WTC11 (cell line): Measurements from ENCODE around the gene PRKCB. TPM values are rescaled to one million over a fixed set of nuclear protein-coding genes. Genes with fewer than 3 reads are reported as not detected.

ENCODE experiments used
- ATAC-seq: fragments of 200-7000 bp; cut with Tn5 transposase; 2 replicates; pipeline ENCODE4 v1.10.0; 2021; ENCODE audit warnings: mild to moderate bottlenecking, moderate library complexity
- CTCF ChIA-PET: fragments of 300-600 bp; sonication (Branson Sonifier 250); formaldehyde crosslinking; loops from one replicate; lab custom pipeline; 2021; ENCODE audit warnings: antibody characterized with exemption; lab: Charles Lee
- POLR2A ChIA-PET: fragments of 350-600 bp; sonication (Branson Sonifier 250); formaldehyde crosslinking; loops from one replicate; lab custom pipeline; 2021; ENCODE audit warnings: antibody characterized with exemption; lab: Charles Lee
- DNase-seq: peaks from one replicate; pipeline ENCODE4 v3.0.0; 2021; ENCODE audit warnings: low spot score
- H3K27ac Mint-ChIP-seq: 2 replicates; pipeline ENCODE4 v1.8.0; 2021; ENCODE audit warnings: mixed read lengths
- H3K27me3 Mint-ChIP-seq: 2 replicates; pipeline ENCODE4 v1.8.0; 2021; ENCODE audit warnings: low read depth, mild to moderate bottlenecking, moderate library complexity, mixed read lengths
- H3K36me3 Mint-ChIP-seq: 2 replicates; pipeline ENCODE4 v1.8.0; 2021; ENCODE audit warnings: mixed read lengths
- H3K4me1 Mint-ChIP-seq: 2 replicates; pipeline ENCODE4 v1.8.0; 2022; ENCODE audit warnings: mixed read lengths
- H3K4me3 Mint-ChIP-seq: 2 replicates; pipeline ENCODE4 v1.8.0; 2021; ENCODE audit warnings: mild to moderate bottlenecking, moderate library complexity, mixed read lengths
- H3K9me3 Mint-ChIP-seq: 2 replicates; pipeline ENCODE4 v1.8.0; 2021; ENCODE audit warnings: mixed read lengths
- CREB1 ChIP-seq: sonication (generic); formaldehyde crosslinking; IDR thresholded peaks from 2 replicates; pipeline ENCODE4 v1.8.0; 2023; ENCODE audit warnings: mild to moderate bottlenecking, missing genetic modification reagents
- ELF4 ChIP-seq: sonication (generic); formaldehyde crosslinking; IDR thresholded peaks from 2 replicates; pipeline ENCODE4 v1.8.1; 2022; ENCODE audit warnings: low read depth, mild to moderate bottlenecking, moderate library complexity, missing genetic modification reagents
- FOXJ3 ChIP-seq: sonication (generic); formaldehyde crosslinking; IDR thresholded peaks from 2 replicates; pipeline ENCODE4 v1.9.0; 2021; ENCODE audit warnings: missing genetic modification reagents, mild to moderate bottlenecking, borderline replicate concordance
- FOXP1 ChIP-seq: sonication (generic); formaldehyde crosslinking; IDR thresholded peaks from 2 replicates; pipeline ENCODE4 v1.8.0; 2022; ENCODE audit warnings: missing genetic modification reagents, mild to moderate bottlenecking, moderate library complexity, borderline replicate concordance
- GRHL2 ChIP-seq: fragments of 250-450 bp; sonication (Bioruptor Pico); IDR thresholded peaks from 2 replicates; pipeline ENCODE4 v1.8.0; 2022; ENCODE audit warnings: mild to moderate bottlenecking, moderate library complexity; ENCODE audit not compliant: insufficient replicate concordance, severe bottlenecking
- GTF2I ChIP-seq: fragments of 250-450 bp; sonication (Bioruptor Pico); conservative IDR thresholded peaks from 2 replicates; pipeline ENCODE4 v1.4.0; 2021; ENCODE audit warnings: mild to moderate bottlenecking
- JAZF1 ChIP-seq: fragments of 250-450 bp; sonication (Bioruptor Pico); IDR thresholded peaks from 2 replicates; pipeline ENCODE4 v1.9.0; 2021; ENCODE audit warnings: moderate library complexity, mild to moderate bottlenecking, inconsistent platforms
- JUN ChIP-seq: sonication (generic); formaldehyde crosslinking; IDR thresholded peaks from 2 replicates; pipeline ENCODE4 v1.8.0; 2023; ENCODE audit warnings: mild to moderate bottlenecking, missing genetic modification reagents
- NFYB ChIP-seq: sonication (generic); formaldehyde crosslinking; conservative IDR thresholded peaks from 2 replicates; pipeline ENCODE4 v1.8.0; 2022; ENCODE audit warnings: low read depth, missing genetic modification reagents
- NR2C2 ChIP-seq: sonication (generic); formaldehyde crosslinking; IDR thresholded peaks from 2 replicates; pipeline ENCODE4 v1.8.0; 2022; ENCODE audit warnings: mild to moderate bottlenecking, missing genetic modification reagents
- SP1 ChIP-seq: sonication (generic); formaldehyde crosslinking; conservative IDR thresholded peaks from 2 replicates; pipeline ENCODE4 v1.8.1; 2022; ENCODE audit warnings: missing genetic modification reagents
- ZNF121 ChIP-seq: sonication (generic); formaldehyde crosslinking; IDR thresholded peaks from 2 replicates; pipeline ENCODE4 v1.8.0; 2023; ENCODE audit warnings: missing genetic modification reagents
- total RNA-seq: library from RNA; stranded (reverse); gene quantifications from 3 replicates; pipeline ENCODE4 v1.2.3, GENCODE V29; 2021
- TF ChIP-seq, protein P1 (sequence below): sonication (generic); formaldehyde crosslinking; IDR thresholded peaks from 2 replicates; pipeline ENCODE4 v1.8.1; 2022; ENCODE audit warnings: low read depth, mild to moderate bottlenecking, moderate library complexity, missing genetic modification reagents, borderline replicate concordance
- TF ChIP-seq, protein P2 (sequence below): sonication (generic); formaldehyde crosslinking; IDR thresholded peaks from 2 replicates; pipeline ENCODE4 v1.8.1; 2022; ENCODE audit warnings: missing genetic modification reagents, borderline replicate concordance
- TF ChIP-seq, protein P3 (sequence below): sonication (generic); formaldehyde crosslinking; IDR thresholded peaks from 2 replicates; pipeline ENCODE4 v1.8.1; 2022; ENCODE audit warnings: mild to moderate bottlenecking, moderate library complexity, missing genetic modification reagents
- TF ChIP-seq, protein P4 (sequence below): sonication (generic); formaldehyde crosslinking; IDR thresholded peaks from 2 replicates; pipeline ENCODE4 v1.8.0; 2022; ENCODE audit warnings: mild to moderate bottlenecking, missing genetic modification reagents
- TF ChIP-seq, protein P5 (sequence below): fragments of 200-600 bp; IDR thresholded peaks from 2 replicates; pipeline ENCODE4 v1.8.0; 2022; ENCODE audit warnings: antibody characterized with exemption
- TF ChIP-seq, protein P6 (sequence below): sonication (generic); formaldehyde crosslinking; IDR thresholded peaks from 2 replicates; pipeline ENCODE4 v1.8.1; 2023; ENCODE audit warnings: mild to moderate bottlenecking, missing genetic modification reagents, moderate library complexity
- TF ChIP-seq, protein P7 (sequence below): sonication (generic); formaldehyde crosslinking; conservative IDR thresholded peaks from 2 replicates; pipeline ENCODE4 v1.8.1; 2023; ENCODE audit warnings: mild to moderate bottlenecking, low read depth, missing genetic modification reagents, moderate library complexity

PRKCB gene
- total RNA-seq, 1 experiment from 2014 or later = 6.9 TPM

DNA sequence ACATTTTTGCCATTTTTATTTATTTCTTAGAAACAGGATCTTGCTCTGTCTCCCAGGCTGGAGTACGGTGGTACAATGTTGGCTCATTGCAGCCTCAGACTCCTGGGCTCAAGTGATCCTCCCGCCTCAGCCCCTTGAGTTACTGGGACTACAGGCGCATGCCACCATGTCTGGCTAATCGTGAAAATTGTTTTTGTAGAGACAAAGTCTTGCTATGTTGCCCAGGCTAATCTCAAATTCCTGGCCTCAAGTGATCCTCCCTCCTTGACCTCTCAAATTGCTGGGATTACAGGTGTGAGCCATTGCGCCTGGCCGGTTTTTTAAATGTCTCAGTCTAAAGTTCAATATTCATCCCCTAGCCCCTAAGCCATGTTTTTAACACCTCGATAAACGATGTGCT lies 237.5 kb downstream of the PRKCB start:
- Mint-ChIP-seq H3K36me3 (no peaks in the 10 kb centered on the region), H3K27ac (no peak overlapping the region), H3K27me3 (peaks cover 3% of the 10 kb centered on the region; the same call in 1 of the 2 replicates), H3K4me1 (peaks cover 22% of the 10 kb centered on the region), H3K4me3 (no peak overlapping the region), H3K9me3 (no peaks in the 10 kb centered on the region)
- TF ChIP-seq GRHL2 (CRISPR knock-in tag) (no peak), SP1 (CRISPR knock-in tag) (no peak), JUN (CRISPR knock-in tag) (no peak), ZNF121 (no peak), JAZF1 (CRISPR knock-in tag) (no peak), NR2C2 (CRISPR knock-in tag) (no peak), NFYB (CRISPR knock-in tag) (no peak), FOXJ3 (CRISPR knock-in tag) (no peak), GTF2I (CRISPR knock-in tag) (no peak), FOXP1 (CRISPR knock-in tag) (no peak), CREB1 (CRISPR knock-in tag) (no peak), ELF4 (no peak)
- TF ChIP-seq, protein P1, sequence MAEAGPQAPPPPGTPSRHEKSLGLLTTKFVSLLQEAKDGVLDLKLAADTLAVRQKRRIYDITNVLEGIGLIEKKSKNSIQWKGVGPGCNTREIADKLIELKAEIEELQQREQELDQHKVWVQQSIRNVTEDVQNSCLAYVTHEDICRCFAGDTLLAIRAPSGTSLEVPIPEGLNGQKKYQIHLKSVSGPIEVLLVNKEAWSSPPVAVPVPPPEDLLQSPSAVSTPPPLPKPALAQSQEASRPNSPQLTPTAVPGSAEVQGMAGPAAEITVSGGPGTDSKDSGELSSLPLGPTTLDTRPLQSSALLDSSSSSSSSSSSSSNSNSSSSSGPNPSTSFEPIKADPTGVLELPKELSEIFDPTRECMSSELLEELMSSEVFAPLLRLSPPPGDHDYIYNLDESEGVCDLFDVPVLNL (CRISPR knock-in tag) = no peak
- TF ChIP-seq, protein P2, sequence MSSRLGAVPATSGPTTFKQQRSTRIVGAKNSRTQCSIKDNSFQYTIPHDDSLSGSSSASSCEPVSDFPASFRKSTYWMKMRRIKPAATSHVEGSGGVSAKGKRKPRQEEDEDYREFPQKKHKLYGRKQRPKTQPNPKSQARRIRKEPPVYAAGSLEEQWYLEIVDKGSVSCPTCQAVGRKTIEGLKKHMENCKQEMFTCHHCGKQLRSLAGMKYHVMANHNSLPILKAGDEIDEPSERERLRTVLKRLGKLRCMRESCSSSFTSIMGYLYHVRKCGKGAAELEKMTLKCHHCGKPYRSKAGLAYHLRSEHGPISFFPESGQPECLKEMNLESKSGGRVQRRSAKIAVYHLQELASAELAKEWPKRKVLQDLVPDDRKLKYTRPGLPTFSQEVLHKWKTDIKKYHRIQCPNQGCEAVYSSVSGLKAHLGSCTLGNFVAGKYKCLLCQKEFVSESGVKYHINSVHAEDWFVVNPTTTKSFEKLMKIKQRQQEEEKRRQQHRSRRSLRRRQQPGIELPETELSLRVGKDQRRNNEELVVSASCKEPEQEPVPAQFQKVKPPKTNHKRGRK = no peak
- TF ChIP-seq, protein P3, sequence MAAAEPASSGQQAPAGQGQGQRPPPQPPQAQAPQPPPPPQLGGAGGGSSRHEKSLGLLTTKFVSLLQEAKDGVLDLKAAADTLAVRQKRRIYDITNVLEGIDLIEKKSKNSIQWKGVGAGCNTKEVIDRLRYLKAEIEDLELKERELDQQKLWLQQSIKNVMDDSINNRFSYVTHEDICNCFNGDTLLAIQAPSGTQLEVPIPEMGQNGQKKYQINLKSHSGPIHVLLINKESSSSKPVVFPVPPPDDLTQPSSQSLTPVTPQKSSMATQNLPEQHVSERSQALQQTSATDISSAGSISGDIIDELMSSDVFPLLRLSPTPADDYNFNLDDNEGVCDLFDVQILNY (CRISPR knock-in tag) = no peak
- TF ChIP-seq, protein P4, sequence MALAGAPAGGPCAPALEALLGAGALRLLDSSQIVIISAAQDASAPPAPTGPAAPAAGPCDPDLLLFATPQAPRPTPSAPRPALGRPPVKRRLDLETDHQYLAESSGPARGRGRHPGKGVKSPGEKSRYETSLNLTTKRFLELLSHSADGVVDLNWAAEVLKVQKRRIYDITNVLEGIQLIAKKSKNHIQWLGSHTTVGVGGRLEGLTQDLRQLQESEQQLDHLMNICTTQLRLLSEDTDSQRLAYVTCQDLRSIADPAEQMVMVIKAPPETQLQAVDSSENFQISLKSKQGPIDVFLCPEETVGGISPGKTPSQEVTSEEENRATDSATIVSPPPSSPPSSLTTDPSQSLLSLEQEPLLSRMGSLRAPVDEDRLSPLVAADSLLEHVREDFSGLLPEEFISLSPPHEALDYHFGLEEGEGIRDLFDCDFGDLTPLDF (CRISPR knock-in tag) = no peak
- TF ChIP-seq, protein P5, sequence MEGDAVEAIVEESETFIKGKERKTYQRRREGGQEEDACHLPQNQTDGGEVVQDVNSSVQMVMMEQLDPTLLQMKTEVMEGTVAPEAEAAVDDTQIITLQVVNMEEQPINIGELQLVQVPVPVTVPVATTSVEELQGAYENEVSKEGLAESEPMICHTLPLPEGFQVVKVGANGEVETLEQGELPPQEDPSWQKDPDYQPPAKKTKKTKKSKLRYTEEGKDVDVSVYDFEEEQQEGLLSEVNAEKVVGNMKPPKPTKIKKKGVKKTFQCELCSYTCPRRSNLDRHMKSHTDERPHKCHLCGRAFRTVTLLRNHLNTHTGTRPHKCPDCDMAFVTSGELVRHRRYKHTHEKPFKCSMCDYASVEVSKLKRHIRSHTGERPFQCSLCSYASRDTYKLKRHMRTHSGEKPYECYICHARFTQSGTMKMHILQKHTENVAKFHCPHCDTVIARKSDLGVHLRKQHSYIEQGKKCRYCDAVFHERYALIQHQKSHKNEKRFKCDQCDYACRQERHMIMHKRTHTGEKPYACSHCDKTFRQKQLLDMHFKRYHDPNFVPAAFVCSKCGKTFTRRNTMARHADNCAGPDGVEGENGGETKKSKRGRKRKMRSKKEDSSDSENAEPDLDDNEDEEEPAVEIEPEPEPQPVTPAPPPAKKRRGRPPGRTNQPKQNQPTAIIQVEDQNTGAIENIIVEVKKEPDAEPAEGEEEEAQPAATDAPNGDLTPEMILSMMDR = no peak
- TF ChIP-seq, protein P6, sequence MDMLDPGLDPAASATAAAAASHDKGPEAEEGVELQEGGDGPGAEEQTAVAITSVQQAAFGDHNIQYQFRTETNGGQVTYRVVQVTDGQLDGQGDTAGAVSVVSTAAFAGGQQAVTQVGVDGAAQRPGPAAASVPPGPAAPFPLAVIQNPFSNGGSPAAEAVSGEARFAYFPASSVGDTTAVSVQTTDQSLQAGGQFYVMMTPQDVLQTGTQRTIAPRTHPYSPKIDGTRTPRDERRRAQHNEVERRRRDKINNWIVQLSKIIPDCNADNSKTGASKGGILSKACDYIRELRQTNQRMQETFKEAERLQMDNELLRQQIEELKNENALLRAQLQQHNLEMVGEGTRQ (CRISPR knock-in tag) = no peak
- TF ChIP-seq, protein P7, sequence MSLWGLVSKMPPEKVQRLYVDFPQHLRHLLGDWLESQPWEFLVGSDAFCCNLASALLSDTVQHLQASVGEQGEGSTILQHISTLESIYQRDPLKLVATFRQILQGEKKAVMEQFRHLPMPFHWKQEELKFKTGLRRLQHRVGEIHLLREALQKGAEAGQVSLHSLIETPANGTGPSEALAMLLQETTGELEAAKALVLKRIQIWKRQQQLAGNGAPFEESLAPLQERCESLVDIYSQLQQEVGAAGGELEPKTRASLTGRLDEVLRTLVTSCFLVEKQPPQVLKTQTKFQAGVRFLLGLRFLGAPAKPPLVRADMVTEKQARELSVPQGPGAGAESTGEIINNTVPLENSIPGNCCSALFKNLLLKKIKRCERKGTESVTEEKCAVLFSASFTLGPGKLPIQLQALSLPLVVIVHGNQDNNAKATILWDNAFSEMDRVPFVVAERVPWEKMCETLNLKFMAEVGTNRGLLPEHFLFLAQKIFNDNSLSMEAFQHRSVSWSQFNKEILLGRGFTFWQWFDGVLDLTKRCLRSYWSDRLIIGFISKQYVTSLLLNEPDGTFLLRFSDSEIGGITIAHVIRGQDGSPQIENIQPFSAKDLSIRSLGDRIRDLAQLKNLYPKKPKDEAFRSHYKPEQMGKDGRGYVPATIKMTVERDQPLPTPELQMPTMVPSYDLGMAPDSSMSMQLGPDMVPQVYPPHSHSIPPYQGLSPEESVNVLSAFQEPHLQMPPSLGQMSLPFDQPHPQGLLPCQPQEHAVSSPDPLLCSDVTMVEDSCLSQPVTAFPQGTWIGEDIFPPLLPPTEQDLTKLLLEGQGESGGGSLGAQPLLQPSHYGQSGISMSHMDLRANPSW (CRISPR knock-in tag) = no peak
- ChIA-PET POLR2A (interaction anchor here (0.7 kb wide), 1 partner anchor 45 kb away, joined by 3 read pairs; no protein-coding TSS in a partner anchor), CTCF (interaction anchor here (1.4 to 7.3 kb wide), 2 partner anchors 28 to 183 kb away, joined by 4 to 224 read pairs; partner anchors contain the start of gene CACNG3)
- no peak for ATAC-seq
- DNase-seq = no peak
